Measurements from ENCODE around the gene OR2D3. TPM values are rescaled to one million over a fixed set of nuclear protein-coding genes. Genes with fewer than 3 reads are reported as not detected.

Gene OR2D3
- total RNA-seq, 1 experiment from 2014 or later: not detected

DNA sequence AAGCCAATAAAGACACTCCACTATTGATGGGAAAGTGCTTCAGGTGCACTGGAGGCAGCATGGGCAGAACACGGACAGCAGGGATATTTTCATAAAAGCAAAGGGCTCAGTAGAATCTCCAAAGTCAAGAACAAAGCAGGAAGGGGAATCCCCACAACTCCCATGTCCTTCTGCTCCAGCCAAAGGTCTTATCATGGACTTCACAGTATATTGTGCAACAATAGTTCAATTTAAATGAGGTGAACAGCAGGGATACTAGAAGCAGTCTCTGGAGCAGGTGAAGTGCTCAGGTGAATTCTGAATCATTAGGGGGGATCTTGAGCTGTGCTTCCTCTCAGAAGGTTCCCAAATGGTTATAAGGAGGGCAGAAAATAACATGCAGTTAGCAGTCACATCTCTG is 21.9 kb upstream of the OR2D3 start:
- no peaks in the 10 kb centered on the region for H3K4me1 Mint-ChIP-seq
- Histone ChIP-seq H3K79me1 (ENCODE audit: insufficient read depth, low read depth, low read length, poor library complexity, severe bottlenecking) (no peaks in the 10 kb centered on the region), H3K9me3 (ENCODE audit: control insufficient read depth, low read depth, low read length) (no peaks in the 10 kb centered on the region), H4K20me1 (ENCODE audit: control insufficient read depth, insufficient read depth, insufficient read length) (no peaks in the 10 kb centered on the region), H3K4ac (ENCODE audit: low read depth, low read length) (no peak overlapping the region), H2BK15ac (ENCODE audit: low read depth, low read length) (no peak overlapping the region), H4K5ac (ENCODE audit: insufficient read length, low read depth, low read length) (no peak overlapping the region), H2BK120ac (ENCODE audit: low read depth, low read length, poor library complexity, severe bottlenecking) (no peak overlapping the region), H3K18ac (ENCODE audit: insufficient read length, low read depth, low read length) (no peak overlapping the region), H3K27me3 (ENCODE audit: insufficient read depth, low read length) (no peaks in the 10 kb centered on the region), H3K4me2 (ENCODE audit: insufficient read depth, insufficient read length, low read length) (no peak overlapping the region), H2AK5ac (ENCODE audit: insufficient read length, low read length) (no peak overlapping the region), H2AFZ (ENCODE audit: low read length) (no peak overlapping the region), H3T11ph (ENCODE audit: low read length) (no peak overlapping the region), H2BK5ac (ENCODE audit: insufficient read length, low read length) (no peak overlapping the region), H3K23ac (ENCODE audit: insufficient read length, low read depth, low read length) (no peak overlapping the region), H3K79me2 (ENCODE audit: insufficient read depth, low read length) (no peaks in the 10 kb centered on the region), H3K9ac (ENCODE audit: extremely low read depth, insufficient read length, low read length) (no peak overlapping the region), H3K27ac (ENCODE audit: insufficient read length, low read depth, low read length) (no peak overlapping the region), H4K91ac (ENCODE audit: insufficient read length, low read depth, low read length) (no peak overlapping the region), H3K4me1 (ENCODE audit: insufficient read depth, low read length) (no peaks in the 10 kb centered on the region; the same call in 1 of the 2 replicates), H4K8ac (replicated peaks; ENCODE audit: insufficient read length, low read depth, low read length) (no peak overlapping the region), H3K23me2 (ENCODE audit: insufficient read length, low read depth, low read length, poor library complexity, severe bottlenecking) (no peaks in the 10 kb centered on the region), H3K56ac (ENCODE audit: insufficient read length, low read depth, low read length) (no peak overlapping the region), H2BK20ac (ENCODE audit: low read depth, low read length, poor library complexity, severe bottlenecking) (no peak overlapping the region), H3K14ac (ENCODE audit: insufficient read depth, low read length) (no peak overlapping the region), H2BK12ac (ENCODE audit: insufficient read length, low read depth, low read length) (no peak overlapping the region)
- peaks cover 0 to 5% of the 10 kb centered on the region in 2 experiments; a peak in 3 of 5 replicates for H3K9me3 Mint-ChIP-seq
- no peak overlapping the region for H3K4me3 Mint-ChIP-seq
- TF ChIP-seq CTCF (conservative IDR thresholded peaks at IDR 0.05): no peak
- no peak for DNase-seq
- WGBS (ENCODE audit: extremely low coverage, insufficient read length, low lambda C conversion rate): no CpG with 5 or more reads among the region's 1 CpG
- no peaks in the 10 kb centered on the region for H3K27me3 Mint-ChIP-seq (ENCODE audit: low read depth)
- H3K36me3 Mint-ChIP-seq (ENCODE audit: insufficient read depth in 1 of 3, low read depth in 3 of 3): peaks cover 0 to under 1% (median 0%) of the 10 kb centered on the region in 3 experiments; a peak in 1 of 7 replicates
- H3K27ac Mint-ChIP-seq: no peak overlapping the region; a peak in 1 of 7 replicates
